C1 segment of cervical spinal cord (tissue), 14 donors: ENCODE results near the gene ARHGDIG.
"Not testable (repeated sequence)": the region's sequence is repeated elsewhere in the genome, so short reads cannot be mapped to it uniquely, and the experiment has no call there.

ENCODE experiments used
- DNase-seq, 14 donors: peaks; one replicate each; lab custom pipeline; 2025; lab: John Stamatoyannopoulos, UW

Gene ARHGDIG

GRCh38 chr16:325375-326145, 45.2 kb downstream of the ARHGDIG start:
- no peak for DNase-seq

- DNase-seq = no peak
These were observed 50.4 kb downstream of the ARHGDIG start for GRCh38 chr16:330741-331140.

- not testable (repeated sequence) for DNase-seq
These were observed 50.9 kb downstream of the ARHGDIG start for GRCh38 chr16:331181-331814.
